Heart left ventricle (tissue), 16 donors: ENCODE results near the gene ZNF217. TPM values are rescaled to one million over a fixed set of nuclear protein-coding genes. Genes with fewer than 3 reads are reported as not detected.

Experiments
- ATAC-seq, 4 donors: fragments of 200-7000 bp; cut with Tn5 transposase; one replicate each; pipeline ENCODE4 v1.9.1; 2020 to 2022; ENCODE audit warnings: moderate library complexity in 4 of 4, mild to moderate bottlenecking in 3 of 4, moderate number of reproducible peaks in 1 of 4
- DNase-seq, 5 donors: peaks; one replicate each; pipeline ENCODE4 v3.0.0-alpha.2; 2020
- H3K27ac ChIP-seq, 12 donors: fragments of 200-600 bp; sonication (generic) in 4 of 12; one replicate each; pipeline versions ENCODE4 v1.5.0 to v1.8.0; 2016 to 2022; ENCODE audit warnings: mild to moderate bottlenecking in 2 of 12
- H3K27me3 ChIP-seq, 9 donors: fragments of 200-600 bp; sonication (generic) in 2 of 9; one replicate each; pipeline versions ENCODE4 v1.5.1 to v1.8.0; 2016 to 2022; ENCODE audit warnings: mild to moderate bottlenecking in 3 of 9
- H3K36me3 ChIP-seq, 9 donors: fragments of 200-600 bp; sonication (generic) in 2 of 9; one replicate each; pipeline versions ENCODE4 v1.5.0 to v1.8.0; 2018 to 2022; ENCODE audit warnings: mild to moderate bottlenecking in 2 of 9
- H3K4me1 ChIP-seq, 12 donors: fragments of 200-600 bp; sonication (generic) in 4 of 12; one replicate each; pipeline versions ENCODE4 v1.5.0 to v1.8.0; 2016 to 2022; ENCODE audit warnings: mild to moderate bottlenecking in 3 of 12
- H3K4me3 ChIP-seq, 12 donors: fragments of 200-600 bp; sonication (generic) in 4 of 12; one replicate each; pipeline versions ENCODE4 v1.5.0 to v1.8.0; 2017 to 2022; ENCODE audit warnings: mild to moderate bottlenecking in 9 of 12, moderate library complexity in 4 of 12
- H3K9me3 ChIP-seq, 12 donors: fragments of 200-600 bp; sonication (generic) in 4 of 12; one replicate each; pipeline versions ENCODE4 v1.5.0 to v1.8.0; 2016 to 2022; ENCODE audit warnings: mild to moderate bottlenecking in 1 of 12
- POLR2A ChIP-seq, 2 donors: fragments of 450-650 bp; IDR thresholded peaks; one replicate each; pipeline ENCODE4 v1.6.1; 2017; ENCODE audit warnings: antibody characterized with exemption in 2 of 2, mild to moderate bottlenecking in 2 of 2, moderate library complexity in 2 of 2
- WGBS, 4 donors: extraction: QIAGEN DNeasy Blood & Tissue Kit in 2 of 4; methylation state at CpG; one replicate each; pipeline versions ENCODE4 v1.1.5 to v1.1.7; 2013 to 2018; 5-methylcytosine and 5-hydroxymethylcytosine counted together
- intact Hi-C, 10 donors: fragments of 100-400 bp; cut with DNase I; formaldehyde crosslinking; loops; one replicate each; pipeline versions ENCODE4 v1.11.1 to v1.14.2; 2022
- polyA plus RNA-seq, 2 donors: library from polyadenylated mRNA; stranded (reverse); fragments of 200-250 nt; gene quantifications; one replicate each; pipeline ENCODE4 v1.2.3, GENCODE V29; 2013
- total RNA-seq, 9 donors: library from RNA; depleted of rRNA in 2 of 9; stranded (reverse); fragments of >200 nt in 2 of 9; fragmentation: NEBNext Ultra II Directional in 3 of 9; extraction: Animal tissue kit (Norgen Biotek cat#: 25700) in 3 of 9; gene quantifications; one replicate each; pipeline versions ENCODE4 v1.1.0 to v1.2.4, GENCODE V29; 2016 to 2023
- TF ChIP-seq, protein P1 (sequence below), 12 donors: fragments of 200-600 bp; sonication (generic) in 4 of 12; IDR thresholded peaks; one replicate each; pipeline versions ENCODE4 v1.5.0 to v1.8.0; 2018 to 2022; ENCODE audit warnings: antibody characterized with exemption in 12 of 12, mild to moderate bottlenecking in 5 of 12
- donor health status: ischemic (EF 13 %, LVEDD 7.1; RV severe dilation, severe dysfunction).
- donor health status: healthy with polysubstance abuse.
- donor health status: DM: no; HTN: yes; CAD: no.
- donor health status: DM: no; HTN: no; CAD: no.
- donor health status: ischemic (EF 25% LVEDD 6.9; RV normal size, moderate dysfunction).
- donor health status: ischemic (EF 25% LVEDD 5.7; RV mildly dilated, moderate dysfunction).
- donor health status: healthy.
- donor health status: DM: yes; HTN: yes; CAD: no.
- donor health status: ischemic (EF 35%, LVEDD 5.7; RV mildly dilated, moderate dysfunction).
- donor health status: nonischemic (EF 11% LVEDD 7.7; RV severe dilation, severe dysfunction).
- donor health status: DM: yes; HTN: yes; CAD: no.
- donor health status: PGD.
- donor health status: ischemic (EF 29% LVEDD 5.4; RV normal size, mild dysfunction).
- donor health status: nonischemic (EF 23%, LVEDD 6.1; RV moderate dilation, normal function).

The ZNF217 gene
- total and polyA plus RNA-seq, 11 donors: 3.7 to 24.1 (median 8.0) TPM

DNA sequence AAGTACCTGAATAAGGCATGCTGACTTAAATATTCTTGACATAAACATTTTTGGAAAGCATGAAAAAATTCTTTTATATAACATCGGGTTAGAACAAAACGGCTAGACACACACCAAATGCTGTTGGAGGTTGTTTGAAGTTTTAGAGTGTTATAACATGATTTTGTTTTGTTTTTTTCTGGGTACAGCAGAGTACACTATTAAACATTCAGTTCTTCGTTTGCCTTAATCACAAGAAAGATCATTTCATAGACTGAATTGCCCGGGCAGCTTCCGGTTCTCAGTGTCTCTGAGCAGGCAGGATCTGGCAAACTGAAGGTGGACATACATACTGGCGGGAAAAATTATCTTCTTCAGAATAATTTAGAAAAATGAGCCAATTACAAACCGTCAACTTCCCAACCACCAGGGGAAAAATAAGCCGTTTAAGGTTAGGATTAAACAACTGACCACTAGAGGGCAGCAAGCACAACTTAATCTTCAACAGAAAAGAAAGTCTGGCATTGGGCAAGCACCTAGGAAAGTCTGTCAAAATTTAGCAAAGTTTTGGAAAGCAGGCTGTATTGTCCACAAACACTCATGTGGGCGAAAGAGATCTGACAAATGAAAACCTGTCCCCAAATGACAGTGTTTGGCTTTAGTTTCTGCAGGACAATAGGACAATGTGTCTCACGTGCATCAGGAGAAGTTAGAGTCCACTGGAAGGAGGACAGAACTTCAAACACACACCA is 15.0 kb downstream of the ZNF217 start:
- 18 to 21% (median 19%) methylated on average over 10 of the region's 10 CpGs for WGBS, 4 donors
- Histone ChIP-seq H3K4me3 (peak overlapping the region in 5 of 12 donors; percentile 6 to 52 (median 17)), H3K4me1 (peaks cover 0 to 68% (median 34%) of the 10 kb centered on the region in 12 donors), H3K36me3 (peaks cover 0 to 85% (median 61%) of the 10 kb centered on the region in 9 donors), H3K9me3 (no peaks in the 10 kb centered on the region), H3K27me3 (no peaks in the 10 kb centered on the region), H3K27ac (peak overlapping the region in 10 of 12 donors; percentile 10 to 91 (median 52))
- DNase-seq (peak in 2 of 5 donors; percentile 68 to 76), ATAC-seq (peak in 3 of 4 donors; percentile 71 to 81 (median 80))
- no peak for TF ChIP-seq POLR2A (IDR thresholded peaks at IDR 0.05)
- TF ChIP-seq, protein P1, sequence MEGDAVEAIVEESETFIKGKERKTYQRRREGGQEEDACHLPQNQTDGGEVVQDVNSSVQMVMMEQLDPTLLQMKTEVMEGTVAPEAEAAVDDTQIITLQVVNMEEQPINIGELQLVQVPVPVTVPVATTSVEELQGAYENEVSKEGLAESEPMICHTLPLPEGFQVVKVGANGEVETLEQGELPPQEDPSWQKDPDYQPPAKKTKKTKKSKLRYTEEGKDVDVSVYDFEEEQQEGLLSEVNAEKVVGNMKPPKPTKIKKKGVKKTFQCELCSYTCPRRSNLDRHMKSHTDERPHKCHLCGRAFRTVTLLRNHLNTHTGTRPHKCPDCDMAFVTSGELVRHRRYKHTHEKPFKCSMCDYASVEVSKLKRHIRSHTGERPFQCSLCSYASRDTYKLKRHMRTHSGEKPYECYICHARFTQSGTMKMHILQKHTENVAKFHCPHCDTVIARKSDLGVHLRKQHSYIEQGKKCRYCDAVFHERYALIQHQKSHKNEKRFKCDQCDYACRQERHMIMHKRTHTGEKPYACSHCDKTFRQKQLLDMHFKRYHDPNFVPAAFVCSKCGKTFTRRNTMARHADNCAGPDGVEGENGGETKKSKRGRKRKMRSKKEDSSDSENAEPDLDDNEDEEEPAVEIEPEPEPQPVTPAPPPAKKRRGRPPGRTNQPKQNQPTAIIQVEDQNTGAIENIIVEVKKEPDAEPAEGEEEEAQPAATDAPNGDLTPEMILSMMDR (IDR thresholded peaks at IDR 0.05): peak; percentile 74 to 94 (median 90)
- intact Hi-C loops: loop anchor here (1.0 to 10.0 kb wide), 21 partner anchors 156 to 626 kb away; partner anchors contain the start of gene PFDN4 (in 2 of the 10)

DNA sequence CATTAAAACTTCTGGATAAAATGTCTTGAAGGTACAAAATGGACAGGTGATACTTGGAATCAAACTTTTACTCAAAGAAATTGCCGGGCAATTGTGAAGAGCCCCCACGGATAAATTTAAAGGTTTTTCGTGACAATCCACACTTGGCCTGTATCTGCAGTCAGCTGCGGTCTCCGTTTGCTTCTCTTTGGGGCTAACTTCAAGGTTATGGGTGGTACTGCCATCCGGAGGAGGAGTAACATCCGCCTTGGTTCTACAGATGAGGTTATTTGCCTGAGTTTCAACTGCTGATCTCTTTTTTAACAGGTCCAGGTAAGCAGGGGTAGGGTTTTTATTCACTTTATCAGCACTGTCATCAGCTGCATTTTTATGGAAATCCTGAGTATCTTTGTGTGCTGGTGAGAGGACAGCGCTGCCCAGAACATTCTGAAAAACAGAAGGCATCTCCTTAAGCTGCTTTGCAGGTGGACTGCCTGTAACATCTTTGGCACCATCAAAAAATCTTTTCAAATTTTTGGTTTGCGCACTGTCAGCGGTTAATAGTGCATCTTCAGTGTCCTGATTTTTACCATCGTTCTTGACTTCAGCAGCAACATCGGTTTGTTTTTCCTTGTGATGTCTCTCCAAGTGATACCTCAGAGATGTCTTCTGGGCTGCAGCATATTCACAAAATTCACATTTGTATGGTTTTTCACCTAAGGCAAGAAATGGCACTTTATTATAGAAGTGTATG is 16.9 kb downstream of the ZNF217 start:
- ATAC-seq (no peak), DNase-seq (no peak)
- intact Hi-C loops: loop anchor here (2.0 to 10.0 kb wide), 13 partner anchors 158 to 628 kb away; partner anchors contain the start of gene PFDN4 (in 2 of the 10)
- WGBS, 4 donors: 84 to 89% (median 86%) methylated on average over 12 of the region's 12 CpGs
- H3K4me3 ChIP-seq: no peak overlapping the region
- peaks cover 0 to 56% (median 34%) of the 10 kb centered on the region in 12 donors for H3K4me1 ChIP-seq
- no peak for TF ChIP-seq POLR2A (IDR thresholded peaks at IDR 0.05)
- H3K27ac ChIP-seq: no peak overlapping the region
- H3K27me3 ChIP-seq: no peaks in the 10 kb centered on the region
- H3K9me3 ChIP-seq: no peaks in the 10 kb centered on the region
- peaks cover 0 to 93% (median 69%) of the 10 kb centered on the region in 9 donors for H3K36me3 ChIP-seq

DNA sequence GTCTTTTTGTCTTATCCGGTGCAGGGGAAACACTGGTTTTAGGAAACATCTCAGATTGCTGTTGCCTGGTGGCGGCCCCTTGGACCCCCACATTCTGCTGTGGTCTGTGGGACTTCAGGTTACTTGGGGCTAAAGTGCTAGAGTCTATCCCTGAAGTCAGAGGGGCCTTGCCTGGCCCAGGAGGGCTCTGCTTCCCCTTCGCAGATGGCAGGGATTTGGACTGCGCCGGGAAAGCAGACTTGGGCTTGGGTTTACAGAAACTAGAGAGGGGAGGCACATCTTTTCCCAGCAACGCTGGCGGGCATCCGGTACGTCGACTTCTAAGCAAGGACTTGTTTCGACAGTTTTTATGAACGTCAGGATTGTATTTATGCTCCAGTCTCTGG is 17.5 kb downstream of the ZNF217 start:
- peaks cover 0 to 51% (median 30%) of the 10 kb centered on the region in 12 donors for H3K4me1 ChIP-seq
- no peak overlapping the region for H3K4me3 ChIP-seq
- H3K27me3 ChIP-seq: no peaks in the 10 kb centered on the region
- no peak for ATAC-seq
- intact Hi-C loops: loop anchor here (2.0 to 10.0 kb wide), 13 partner anchors 159 to 629 kb away; partner anchors contain the start of gene PFDN4 (in 2 of the 10)
- no peak for TF ChIP-seq POLR2A (IDR thresholded peaks at IDR 0.05)
- TF ChIP-seq, protein P1 (IDR thresholded peaks at IDR 0.05): no peak
- DNase-seq: no peak
- no peaks in the 10 kb centered on the region for H3K9me3 ChIP-seq
- H3K27ac ChIP-seq: no peak overlapping the region
- WGBS, 4 donors: 90 to 93% (median 92%) methylated on average over 12 of the region's 12 CpGs
- H3K36me3 ChIP-seq: peaks cover 0 to 93% (median 69%) of the 10 kb centered on the region in 9 donors

DNA sequence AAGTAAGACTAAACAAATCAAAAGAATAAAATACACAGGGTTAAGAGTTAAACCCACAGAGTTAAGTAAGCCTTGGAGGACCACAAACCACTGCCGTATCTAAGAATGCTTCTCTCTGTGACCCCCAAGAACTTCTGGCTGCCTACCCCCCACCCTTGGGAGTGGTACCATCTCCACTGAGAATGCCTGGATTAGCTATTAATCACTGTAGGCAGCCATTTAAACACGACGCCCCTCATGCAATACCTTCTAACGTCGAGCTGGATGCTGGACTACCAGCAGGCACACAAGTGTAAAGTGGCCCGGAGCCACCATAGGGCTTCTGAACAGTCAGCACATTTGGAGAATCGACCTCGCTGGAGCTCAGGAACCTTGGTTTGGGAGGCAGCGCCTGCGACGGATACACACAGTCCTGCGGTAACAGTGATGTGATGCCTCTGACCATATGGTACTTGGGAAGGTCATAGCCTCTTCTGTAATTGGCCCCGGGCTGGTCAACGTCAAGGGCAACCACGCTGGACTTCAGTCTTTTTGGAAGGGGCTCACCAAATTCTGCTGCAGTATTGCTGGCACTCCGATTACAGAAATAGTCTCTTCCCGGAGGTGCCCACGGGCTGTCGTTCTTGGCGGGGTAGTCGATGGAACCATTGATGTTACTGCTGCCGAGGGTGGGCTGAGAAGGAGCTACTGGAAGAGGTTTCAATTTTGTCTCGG is 18.0 kb downstream of the ZNF217 start:
- H3K4me1 ChIP-seq: peaks cover 0 to 49% (median 29%) of the 10 kb centered on the region in 12 donors
- WGBS, 4 donors: 82 to 90% (median 85%) methylated on average over 18 to 23 of the region's 23 CpGs
- H3K36me3 ChIP-seq: peaks cover 0 to 93% (median 73%) of the 10 kb centered on the region in 9 donors
- no peak for DNase-seq
- no peaks in the 10 kb centered on the region for H3K27me3 ChIP-seq
- no peaks in the 10 kb centered on the region for H3K9me3 ChIP-seq
- TF ChIP-seq POLR2A (IDR thresholded peaks at IDR 0.05): no peak
- TF ChIP-seq, protein P1 (IDR thresholded peaks at IDR 0.05): no peak
- H3K4me3 ChIP-seq: no peak overlapping the region
- no peak for ATAC-seq
- intact Hi-C loops: loop anchor here (2.0 to 10.0 kb wide), 13 partner anchors 159 to 629 kb away; partner anchors contain the start of gene PFDN4 (in 2 of the 10)
- H3K27ac ChIP-seq: no peak overlapping the region
